ENCODE data around the gene KLHDC7B. TPM values are rescaled to one million over a fixed set of nuclear protein-coding genes. Genes with fewer than 3 reads are reported as not detected.

KLHDC7B gene
- total RNA-seq, 1 experiment from 2014 or later: 4.5 TPM

GRCh38 chr22:50556703-50557102 is 11.0 kb downstream of the KLHDC7B start:
- H3K9me2 ChIP-seq (replicated peaks; ENCODE audit: insufficient read depth, low read length): no peaks in the 10 kb centered on the region
- no peaks in the 10 kb centered on the region for H4K20me1 ChIP-seq (ENCODE audit: insufficient read depth, low read depth, low read length)
- H3K4me3 ChIP-seq (ENCODE audit: low read length): no peak overlapping the region
- no peaks in the 10 kb centered on the region for H3K27me3 ChIP-seq (ENCODE audit: low read length)
- no peaks in the 10 kb centered on the region for H3K9me3 ChIP-seq (ENCODE audit: low read length)
- H3K79me2 ChIP-seq (ENCODE audit: low read length): no peaks in the 10 kb centered on the region
- H3K36me3 ChIP-seq (ENCODE audit: insufficient read depth, low read length): no peaks in the 10 kb centered on the region
- no peak overlapping the region for H3K9ac ChIP-seq (ENCODE audit: low read length)
- no peak overlapping the region for H3K4me2 ChIP-seq (ENCODE audit: low read depth, low read length, poor library complexity, severe bottlenecking)
- H2AFZ ChIP-seq (ENCODE audit: low read length): no peak overlapping the region
- no peak for DNase-seq
- no peaks in the 10 kb centered on the region for H3K4me1 ChIP-seq (ENCODE audit: low read length)
- H3K27ac ChIP-seq (ENCODE audit: low read length): no peak overlapping the region

GRCh38 chr22:50560034-50560433 is 14.3 kb downstream of the KLHDC7B start:
- Histone ChIP-seq H3K4me3 (ENCODE audit: low read length) (no peak overlapping the region), H3K4me2 (ENCODE audit: low read depth, low read length, poor library complexity, severe bottlenecking) (no peak overlapping the region), H3K9ac (ENCODE audit: low read length) (no peak overlapping the region), H2AFZ (ENCODE audit: low read length) (no peak overlapping the region), H4K20me1 (ENCODE audit: insufficient read depth, low read depth, low read length) (no peaks in the 10 kb centered on the region), H3K27ac (ENCODE audit: low read length) (no peak overlapping the region), H3K79me2 (ENCODE audit: low read length) (no peaks in the 10 kb centered on the region), H3K9me3 (ENCODE audit: low read length) (no peaks in the 10 kb centered on the region), H3K4me1 (ENCODE audit: low read length) (peaks cover 9% of the 10 kb centered on the region), H3K9me2 (replicated peaks; ENCODE audit: insufficient read depth, low read length) (no peaks in the 10 kb centered on the region), H3K36me3 (ENCODE audit: insufficient read depth, low read length) (no peaks in the 10 kb centered on the region), H3K27me3 (ENCODE audit: low read length) (no peaks in the 10 kb centered on the region)
- DNase-seq: no peak

DNA sequence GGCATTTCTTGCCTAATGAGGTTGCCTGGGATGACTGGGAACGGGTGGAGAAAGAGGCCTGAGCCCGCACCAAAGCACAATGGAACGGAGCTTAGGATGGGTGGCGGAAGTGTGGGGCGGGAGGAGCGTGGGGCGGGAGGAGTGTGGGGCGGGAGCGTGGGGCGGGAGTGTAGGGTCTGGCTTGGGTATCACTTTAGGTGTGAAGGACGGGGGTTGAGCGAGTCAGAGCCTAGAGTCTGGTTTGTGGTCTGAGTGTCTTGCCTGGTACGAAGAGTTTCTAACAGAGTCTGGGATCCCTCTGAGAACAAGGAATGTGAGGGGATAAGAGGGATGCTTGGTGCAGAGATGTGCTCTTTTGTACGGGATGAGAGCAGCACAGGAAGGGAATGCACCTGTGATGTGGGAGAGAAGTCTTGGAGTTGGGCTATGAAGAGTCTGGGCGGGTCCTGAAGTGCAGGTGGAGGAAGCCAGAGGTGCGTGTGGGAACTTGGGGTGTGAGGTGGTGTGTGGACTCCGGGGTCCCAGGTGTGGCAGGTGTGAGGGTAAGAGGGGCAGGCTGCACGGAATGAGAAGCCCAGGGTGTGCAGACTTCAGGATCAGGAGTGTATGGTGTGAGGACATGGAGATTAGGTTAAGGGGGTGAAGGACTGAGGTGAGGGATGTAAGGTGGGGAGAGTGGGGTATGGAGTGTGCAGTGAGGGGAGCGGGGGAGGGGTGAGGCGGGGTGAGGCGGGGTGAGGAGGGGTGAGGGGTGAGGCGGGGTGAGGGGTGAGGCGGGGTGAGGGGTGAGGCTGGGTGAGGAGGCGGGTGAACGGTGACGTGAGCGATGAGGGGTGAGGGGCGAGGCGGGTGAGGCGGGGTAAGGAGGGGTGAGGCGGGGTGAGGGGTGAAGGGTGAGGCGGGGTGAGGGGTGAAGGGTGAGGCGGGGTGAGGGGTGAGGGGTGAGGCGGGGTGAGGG is 16.0 kb downstream of the KLHDC7B start:
- Histone ChIP-seq H3K27me3 (ENCODE audit: low read length) (no peaks in the 10 kb centered on the region), H3K9me3 (ENCODE audit: low read length) (no peaks in the 10 kb centered on the region), H3K4me1 (ENCODE audit: low read length) (peaks cover 9% of the 10 kb centered on the region), H3K4me2 (ENCODE audit: low read depth, low read length, poor library complexity, severe bottlenecking) (no peak overlapping the region), H3K4me3 (ENCODE audit: low read length) (no peak overlapping the region), H3K27ac (ENCODE audit: low read length) (no peak overlapping the region), H3K79me2 (ENCODE audit: low read length) (no peaks in the 10 kb centered on the region), H3K9me2 (replicated peaks; ENCODE audit: insufficient read depth, low read length) (no peaks in the 10 kb centered on the region), H2AFZ (ENCODE audit: low read length) (no peak overlapping the region), H3K9ac (ENCODE audit: low read length) (no peak overlapping the region), H4K20me1 (ENCODE audit: insufficient read depth, low read depth, low read length) (no peaks in the 10 kb centered on the region), H3K36me3 (ENCODE audit: insufficient read depth, low read length) (no peaks in the 10 kb centered on the region)
- DNase-seq: no peak

- Histone ChIP-seq H2AFZ (ENCODE audit: low read length) (peak within 1 kb of the TSS; percentile 95), H3K4me3 (ENCODE audit: low read length) (peak within 1 kb of the TSS; percentile 96), H3K79me2 (ENCODE audit: low read length) (no peaks in the 10 kb centered on the region), H3K36me3 (ENCODE audit: insufficient read depth, low read length) (no peaks in the 10 kb centered on the region), H3K4me2 (ENCODE audit: low read depth, low read length, poor library complexity, severe bottlenecking) (peak within 1 kb of the TSS; percentile 100), H3K9me2 (replicated peaks; ENCODE audit: insufficient read depth, low read length) (no peaks in the 10 kb centered on the region), H3K4me1 (ENCODE audit: low read length) (peaks cover 9% of the 10 kb centered on the region), H3K9me3 (ENCODE audit: low read length) (no peaks in the 10 kb centered on the region), H3K27ac (ENCODE audit: low read length) (no peak within 1 kb of the TSS), H4K20me1 (ENCODE audit: insufficient read depth, low read depth, low read length) (no peaks in the 10 kb centered on the region), H3K27me3 (ENCODE audit: low read length) (no peaks in the 10 kb centered on the region), H3K9ac (ENCODE audit: low read length) (peak within 1 kb of the TSS; percentile 85)
- peak; percentile 99 for DNase-seq
Observed at GRCh38 chr22:50562523-50563412, 17.1 kb downstream of the KLHDC7B start, which contains the start of gene SYCE3. Gene SYCE3, minus strand, starts transcription at chr22:50562919. Its CDS starts 6,514 bp downstream, at chr22:50556405.

GRCh38 chr22:50563413-50564160 is 17.9 kb downstream of the KLHDC7B start:
- DNase-seq: no peak
- peak overlapping the region; percentile 100 for H3K4me2 ChIP-seq (ENCODE audit: low read depth, low read length, poor library complexity, severe bottlenecking)
- peaks cover 2% of the 10 kb centered on the region for H3K36me3 ChIP-seq (ENCODE audit: insufficient read depth, low read length)
- no peaks in the 10 kb centered on the region for H3K9me2 ChIP-seq (replicated peaks; ENCODE audit: insufficient read depth, low read length)
- H3K4me3 ChIP-seq (ENCODE audit: low read length): peak overlapping the region; percentile 96
- no peak overlapping the region for H3K27ac ChIP-seq (ENCODE audit: low read length)
- peaks cover 9% of the 10 kb centered on the region for H3K4me1 ChIP-seq (ENCODE audit: low read length)
- no peaks in the 10 kb centered on the region for H3K27me3 ChIP-seq (ENCODE audit: low read length)
- H3K9me3 ChIP-seq (ENCODE audit: low read length): no peaks in the 10 kb centered on the region
- H3K9ac ChIP-seq (ENCODE audit: low read length): peak overlapping the region; percentile 85
- H4K20me1 ChIP-seq (ENCODE audit: insufficient read depth, low read depth, low read length): no peaks in the 10 kb centered on the region
- H2AFZ ChIP-seq (ENCODE audit: low read length): peak overlapping the region; percentile 95
- no peaks in the 10 kb centered on the region for H3K79me2 ChIP-seq (ENCODE audit: low read length)

DNA sequence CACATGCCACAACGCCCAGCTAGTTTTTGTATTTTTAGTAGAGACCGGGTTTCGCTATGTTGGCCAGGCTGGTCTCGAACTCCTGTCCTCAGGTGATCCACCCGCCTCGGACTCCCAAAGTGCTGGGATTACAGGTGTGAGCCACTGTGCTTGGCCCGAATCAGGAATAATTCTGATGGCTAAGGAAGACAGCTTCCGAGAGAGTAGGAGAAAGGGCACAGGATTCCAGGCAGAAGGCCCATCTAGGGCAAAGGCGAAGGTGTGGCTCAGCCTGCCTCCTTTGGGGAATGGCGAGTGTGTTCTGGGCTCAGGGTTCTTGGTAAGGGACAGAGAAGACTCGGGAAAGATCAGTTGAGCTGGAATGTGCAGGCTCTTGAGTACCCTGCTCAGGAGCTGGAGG is 18.6 kb downstream of the KLHDC7B start:
- H3K4me1 ChIP-seq (ENCODE audit: low read length): peaks cover 9% of the 10 kb centered on the region
- peaks cover 9% of the 10 kb centered on the region for H3K36me3 ChIP-seq (ENCODE audit: insufficient read depth, low read length)

DNA sequence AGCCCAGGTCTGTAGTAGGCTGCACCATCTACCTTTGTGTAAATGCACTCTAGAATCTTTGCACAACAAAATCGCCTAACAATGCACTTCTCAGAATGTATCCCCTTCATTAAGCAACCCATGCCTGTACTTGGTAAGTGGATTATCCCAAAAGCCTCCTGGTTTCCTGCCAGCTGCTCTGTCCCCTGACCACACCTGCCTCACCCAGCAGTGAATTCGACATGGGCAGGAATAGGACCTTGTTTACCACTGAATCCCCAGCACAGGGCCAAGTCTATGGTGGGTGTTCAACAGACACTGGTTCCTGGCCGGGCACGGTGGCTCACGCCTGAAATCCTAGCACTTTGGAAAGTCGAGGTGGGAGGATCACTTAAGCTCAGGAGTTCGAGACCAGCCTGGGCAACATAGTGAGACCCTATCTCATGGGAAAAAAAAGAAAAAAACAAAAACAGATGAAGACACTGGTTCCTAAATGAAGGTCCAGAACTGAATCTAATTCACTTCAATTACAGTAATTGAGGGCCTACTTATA is 22.1 kb downstream of the KLHDC7B start:
- Histone ChIP-seq H3K27ac (ENCODE audit: low read length) (no peak overlapping the region), H3K27me3 (ENCODE audit: low read length) (no peaks in the 10 kb centered on the region), H3K9me3 (ENCODE audit: low read length) (no peaks in the 10 kb centered on the region), H3K9ac (ENCODE audit: low read length) (no peak overlapping the region), H2AFZ (ENCODE audit: low read length) (no peak overlapping the region), H3K79me2 (ENCODE audit: low read length) (no peaks in the 10 kb centered on the region), H3K4me2 (ENCODE audit: low read depth, low read length, poor library complexity, severe bottlenecking) (no peak overlapping the region), H3K4me1 (ENCODE audit: low read length) (peaks cover 9% of the 10 kb centered on the region), H3K4me3 (ENCODE audit: low read length) (no peak overlapping the region), H3K9me2 (replicated peaks; ENCODE audit: insufficient read depth, low read length) (no peaks in the 10 kb centered on the region), H4K20me1 (ENCODE audit: insufficient read depth, low read depth, low read length) (no peaks in the 10 kb centered on the region), H3K36me3 (ENCODE audit: insufficient read depth, low read length) (peaks cover 21% of the 10 kb centered on the region)
- no peak for DNase-seq

More for the DNA sequence above, 18.6 kb downstream of the KLHDC7B start:
- Histone ChIP-seq H3K4me2 (ENCODE audit: low read depth, low read length, poor library complexity, severe bottlenecking) (no peak overlapping the region), H4K20me1 (ENCODE audit: insufficient read depth, low read depth, low read length) (no peaks in the 10 kb centered on the region), H3K79me2 (ENCODE audit: low read length) (no peaks in the 10 kb centered on the region), H3K9ac (ENCODE audit: low read length) (no peak overlapping the region), H3K27me3 (ENCODE audit: low read length) (no peaks in the 10 kb centered on the region), H2AFZ (ENCODE audit: low read length) (no peak overlapping the region), H3K9me3 (ENCODE audit: low read length) (no peaks in the 10 kb centered on the region), H3K9me2 (replicated peaks; ENCODE audit: insufficient read depth, low read length) (no peaks in the 10 kb centered on the region), H3K4me3 (ENCODE audit: low read length) (no peak overlapping the region), H3K27ac (ENCODE audit: low read length) (no peak overlapping the region)
- no peak for DNase-seq

All from Karpas-422 (cell line).